ENCODE results near the gene TRIM3.

DNA sequence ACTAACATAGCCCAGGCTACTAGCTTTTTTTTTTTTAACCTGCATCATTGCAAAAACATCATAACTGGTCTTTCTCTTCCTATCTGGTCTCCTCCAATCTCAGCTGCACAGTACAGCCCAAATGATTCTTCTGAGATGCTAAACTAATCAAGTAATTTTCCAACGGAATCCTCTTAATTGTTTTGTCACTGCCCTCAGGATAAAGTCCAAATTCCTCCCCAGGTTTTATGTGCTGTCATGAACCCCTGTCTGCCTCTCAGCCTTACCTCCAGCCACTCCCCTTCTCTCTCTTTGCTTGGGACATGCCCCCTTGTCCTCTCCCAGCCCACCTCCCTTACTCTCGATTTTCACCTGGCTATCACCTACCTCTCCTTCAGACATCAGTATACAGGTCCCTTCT lies 67.4 kb downstream of the TRIM3 start:
- TF ChIP-seq, protein P1, sequence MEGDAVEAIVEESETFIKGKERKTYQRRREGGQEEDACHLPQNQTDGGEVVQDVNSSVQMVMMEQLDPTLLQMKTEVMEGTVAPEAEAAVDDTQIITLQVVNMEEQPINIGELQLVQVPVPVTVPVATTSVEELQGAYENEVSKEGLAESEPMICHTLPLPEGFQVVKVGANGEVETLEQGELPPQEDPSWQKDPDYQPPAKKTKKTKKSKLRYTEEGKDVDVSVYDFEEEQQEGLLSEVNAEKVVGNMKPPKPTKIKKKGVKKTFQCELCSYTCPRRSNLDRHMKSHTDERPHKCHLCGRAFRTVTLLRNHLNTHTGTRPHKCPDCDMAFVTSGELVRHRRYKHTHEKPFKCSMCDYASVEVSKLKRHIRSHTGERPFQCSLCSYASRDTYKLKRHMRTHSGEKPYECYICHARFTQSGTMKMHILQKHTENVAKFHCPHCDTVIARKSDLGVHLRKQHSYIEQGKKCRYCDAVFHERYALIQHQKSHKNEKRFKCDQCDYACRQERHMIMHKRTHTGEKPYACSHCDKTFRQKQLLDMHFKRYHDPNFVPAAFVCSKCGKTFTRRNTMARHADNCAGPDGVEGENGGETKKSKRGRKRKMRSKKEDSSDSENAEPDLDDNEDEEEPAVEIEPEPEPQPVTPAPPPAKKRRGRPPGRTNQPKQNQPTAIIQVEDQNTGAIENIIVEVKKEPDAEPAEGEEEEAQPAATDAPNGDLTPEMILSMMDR (IDR thresholded peaks at IDR 0.05): no peak
- TF ChIP-seq POLR2A (IDR thresholded peaks at IDR 0.05): no peak

Measured in adrenal gland (tissue), 5 donors.